Measurements from ENCODE around the gene PADI4.
"Not testable (repeated sequence)": the region's sequence is repeated elsewhere in the genome, so short reads cannot be mapped to it uniquely, and the experiment has no call there.

Gene PADI4

GRCh38 chr1:17316704-17317103, 8.7 kb downstream of the PADI4 start:
- no peak for DNase-seq

- DNase-seq: no peak
Observed at GRCh38 chr1:17318262-17318661, 10.3 kb downstream of the PADI4 start.

GRCh38 chr1:17319561-17320350, 11.8 kb downstream of the PADI4 start:
- no peak for DNase-seq

- not testable (repeated sequence) for DNase-seq
Observed at GRCh38 chr1:17321857-17322390, 13.9 kb downstream of the PADI4 start.

- DNase-seq: no peak
Observed at GRCh38 chr1:17328855-17329254, 20.9 kb downstream of the PADI4 start.

GRCh38 chr1:17329610-17330009, 21.6 kb downstream of the PADI4 start:
- DNase-seq: no peak

- no peak for DNase-seq
Observed at GRCh38 chr1:17330856-17331255, 22.9 kb downstream of the PADI4 start.

- no peak for DNase-seq
Observed at GRCh38 chr1:17333081-17333480, 25.1 kb downstream of the PADI4 start.

- DNase-seq: peak; percentile 31
Observed at GRCh38 chr1:17335821-17336710, 28.1 kb downstream of the PADI4 start.

GRCh38 chr1:17338706-17339493, 30.9 kb downstream of the PADI4 start:
- DNase-seq: no peak

- DNase-seq: no peak
Observed at GRCh38 chr1:17339521-17339920, 31.5 kb downstream of the PADI4 start.

GRCh38 chr1:17340358-17340757, 32.4 kb downstream of the PADI4 start:
- no peak for DNase-seq

GRCh38 chr1:17342014-17342441, 34.0 kb downstream of the PADI4 start:
- DNase-seq: no peak

- DNase-seq: not testable (repeated sequence)
Observed at GRCh38 chr1:17345506-17345905, 37.5 kb downstream of the PADI4 start.

GRCh38 chr1:17346046-17346789, 38.2 kb downstream of the PADI4 start:
- DNase-seq: no peak

- no peak for DNase-seq
Observed at GRCh38 chr1:17347769-17348592, 40.0 kb downstream of the PADI4 start.

GRCh38 chr1:17348593-17349234, 40.7 kb downstream of the PADI4 start:
- no peak for DNase-seq

GRCh38 chr1:17350083-17350482, 42.1 kb downstream of the PADI4 start:
- no peak for DNase-seq

- no peak for DNase-seq
Observed at GRCh38 chr1:17350928-17351446, 43.0 kb downstream of the PADI4 start.

- DNase-seq: no peak
Observed at GRCh38 chr1:17351598-17352324, 43.8 kb downstream of the PADI4 start.
